GM21717 (cell line): ENCODE data around the gene SENP7.
"Not testable (repeated sequence)": the region's sequence is repeated elsewhere in the genome, so short reads cannot be mapped to it uniquely, and the experiment has no call there.

Experiments used
- ATAC-seq: cut with Tn5 transposase; IDR thresholded peaks from one replicate; pipeline ENCODE4 v1.9.1; 2021; ENCODE audit warnings: mild to moderate bottlenecking, moderate library complexity; ENCODE audit not compliant: unreplicated experiment

Gene SENP7

DNA sequence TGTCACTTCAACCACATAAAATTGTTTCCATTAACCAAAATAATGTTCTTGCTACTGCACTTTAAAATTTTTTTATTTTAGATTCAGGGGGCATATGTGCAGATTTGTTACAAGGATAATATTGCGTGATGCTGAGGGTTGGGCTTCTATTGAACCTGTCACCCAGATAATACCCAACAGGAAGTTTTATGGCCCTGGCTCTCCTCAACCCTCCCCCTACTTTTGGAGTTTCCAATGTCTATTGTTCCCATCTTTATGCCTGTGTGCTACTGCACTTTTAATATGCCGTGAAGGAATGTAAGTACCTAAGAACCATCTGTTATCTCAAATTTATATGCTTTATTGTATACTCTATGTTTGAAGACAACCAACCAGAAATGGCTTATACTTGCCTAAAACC, 150.6 kb downstream of the SENP7 start:
- no peak for ATAC-seq

GRCh38 chr3:101351829-101352228, 161.2 kb downstream of the SENP7 start:
- ATAC-seq, result no peak

DNA sequence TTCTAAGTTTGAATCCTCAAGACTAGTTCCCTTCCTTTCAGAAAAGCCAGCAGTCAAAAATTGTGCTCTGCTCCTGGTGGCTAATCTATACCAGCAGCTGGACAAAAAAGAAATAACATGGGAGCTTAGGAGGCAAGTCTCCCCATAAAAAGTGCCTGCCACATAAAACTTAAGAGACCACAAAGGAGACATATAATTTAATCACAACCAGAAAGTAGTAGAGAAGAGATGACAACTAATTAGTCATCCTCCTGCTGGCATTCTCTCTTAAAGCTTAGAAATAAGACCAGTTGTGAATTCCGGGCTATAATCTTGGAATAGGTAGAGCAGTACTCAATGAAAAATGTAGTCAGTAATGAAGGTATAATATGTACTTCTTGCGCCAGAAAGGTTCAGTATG, 172.4 kb downstream of the SENP7 start:
- ATAC-seq, result no peak

- ATAC-seq, result no peak
Observed at GRCh38 chr3:101333883-101334282, 179.1 kb downstream of the SENP7 start.

DNA sequence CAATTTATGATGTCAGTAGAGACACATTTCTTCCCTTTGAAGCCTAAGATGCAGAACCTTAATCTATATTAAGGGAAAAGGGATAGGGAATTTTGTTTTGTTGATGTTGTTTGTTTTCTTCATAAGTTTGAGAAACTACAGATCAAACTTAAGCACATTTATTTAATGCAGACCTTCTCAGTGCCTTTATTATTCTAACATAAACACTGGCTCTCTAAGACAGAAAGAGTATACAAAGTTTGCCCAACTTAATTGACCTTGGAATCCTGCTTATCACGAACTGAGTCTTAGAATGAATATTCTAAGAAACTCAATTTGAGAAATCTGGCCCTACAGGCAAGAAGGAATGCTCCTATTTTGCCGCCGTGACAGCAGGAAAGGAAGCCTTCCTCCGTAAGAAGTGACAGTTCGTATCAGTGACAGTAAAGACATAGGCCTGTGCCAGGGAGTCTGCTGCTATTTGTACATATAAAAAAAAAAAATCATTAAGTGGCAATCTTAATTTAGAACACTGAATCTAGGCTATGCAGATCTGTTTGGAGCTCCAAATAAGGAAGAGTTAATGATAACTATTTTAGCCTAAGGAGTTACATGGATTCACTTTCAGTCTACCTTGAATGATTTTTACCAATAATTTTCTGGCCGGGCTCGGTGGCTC, 183.9 kb downstream of the SENP7 start:
- ATAC-seq, result no peak

DNA sequence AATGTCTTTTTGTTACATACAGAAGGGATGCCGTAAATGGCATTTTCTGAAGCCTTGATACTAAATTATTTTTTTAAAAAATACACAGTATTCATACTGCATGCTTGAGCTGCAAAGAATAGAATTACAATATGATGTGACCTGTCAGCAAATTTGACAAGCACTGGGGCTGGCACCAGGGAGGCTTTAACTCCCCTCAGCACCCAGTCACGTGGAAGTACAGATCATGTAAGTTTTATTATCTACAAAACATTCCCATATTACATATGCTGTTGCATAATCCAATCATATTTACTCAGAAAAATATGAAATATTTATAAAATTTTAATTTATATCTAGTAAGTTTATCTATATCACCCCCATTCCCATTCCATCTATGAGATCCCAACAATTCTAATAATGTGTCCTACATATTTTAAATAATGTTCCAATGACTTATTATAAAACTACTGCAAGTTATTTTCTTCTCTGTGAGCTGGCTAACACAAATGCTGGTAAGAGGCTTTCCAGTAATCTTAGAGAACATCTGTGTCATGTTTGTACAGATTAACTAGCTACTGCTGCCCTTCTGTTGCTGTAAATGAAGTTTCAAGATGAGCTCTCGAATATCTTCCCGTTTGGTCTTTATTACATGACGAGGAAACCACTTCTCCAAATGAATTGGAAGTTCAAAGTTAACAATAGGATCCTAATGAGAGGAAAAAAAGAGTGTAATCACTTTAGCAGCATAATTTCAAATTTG, 187.4 kb downstream of the SENP7 start:
- no peak for ATAC-seq

DNA sequence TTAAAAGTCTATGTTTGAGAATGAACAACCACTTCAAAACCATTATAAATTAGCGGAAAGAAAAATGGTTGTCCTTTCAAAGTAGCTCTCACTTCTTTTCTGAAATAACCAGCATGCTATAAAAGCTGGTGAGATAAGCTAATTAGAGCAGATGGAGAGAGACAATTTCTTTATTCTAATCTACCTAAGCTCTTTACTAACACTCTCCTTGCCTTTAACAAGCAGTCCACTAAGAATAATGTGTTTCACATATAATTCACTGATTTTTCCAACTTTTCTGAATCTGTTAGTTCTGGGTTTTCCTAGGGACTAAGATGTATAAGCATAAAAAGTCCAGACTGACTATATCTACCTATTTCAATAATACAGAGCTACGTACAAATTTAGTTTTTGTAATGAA, 192.5 kb downstream of the SENP7 start, which contains the start of gene IMPG2:
Gene IMPG2 (minus strand): TSS at position 101 of the 400 bp plus-strand sequence. CDS start 203 bp downstream, outside the sequence.
- no peak for ATAC-seq

DNA sequence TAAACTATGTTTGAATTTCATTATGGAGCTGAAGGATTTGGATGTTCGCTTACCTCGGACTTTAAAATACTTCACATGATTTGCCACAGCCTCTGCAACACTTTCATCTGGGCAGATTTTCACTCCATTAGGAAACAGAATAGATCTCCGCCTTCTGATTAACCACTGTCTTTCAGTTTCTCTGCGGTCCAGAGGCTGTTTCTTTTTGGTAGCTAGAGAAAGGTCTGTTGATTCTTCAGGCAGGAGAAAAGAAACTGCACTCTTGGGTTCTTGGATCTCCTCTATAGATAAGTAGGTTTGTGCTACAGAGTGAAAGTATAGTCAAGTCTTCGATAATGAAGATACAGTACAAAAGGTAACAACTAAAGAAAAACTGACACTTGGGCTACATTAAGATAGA, 193.5 kb downstream of the SENP7 start:
- ATAC-seq, result no peak

- no peak for ATAC-seq
Observed at GRCh38 chr3:101312545-101312944, 200.5 kb downstream of the SENP7 start.

GRCh38 chr3:101311676-101312075, 201.3 kb downstream of the SENP7 start:
- no peak for ATAC-seq

GRCh38 chr3:101310978-101311375, 202.0 kb downstream of the SENP7 start:
- no peak for ATAC-seq

- not testable (repeated sequence) for ATAC-seq
Observed at GRCh38 chr3:101308147-101308772, 204.8 kb downstream of the SENP7 start.

DNA sequence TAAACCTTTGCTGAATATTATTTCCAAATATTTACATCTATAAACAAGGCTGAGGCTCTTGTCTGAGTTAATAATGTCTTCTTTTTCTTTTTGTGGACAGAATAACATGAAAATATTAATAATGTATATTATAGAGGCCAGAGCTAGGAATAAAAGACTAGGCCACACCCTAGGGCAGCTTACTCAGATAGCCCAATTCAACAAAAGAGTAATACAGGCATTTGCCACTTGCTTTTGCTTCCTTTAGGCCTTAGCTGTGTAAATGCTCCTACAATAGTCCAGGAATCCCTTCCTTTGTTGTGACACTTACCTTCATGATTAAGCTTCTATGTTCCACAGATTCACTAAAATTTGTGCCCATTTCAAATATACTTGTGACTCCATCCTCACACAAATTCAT, 209.2 kb downstream of the SENP7 start:
- no peak for ATAC-seq

DNA sequence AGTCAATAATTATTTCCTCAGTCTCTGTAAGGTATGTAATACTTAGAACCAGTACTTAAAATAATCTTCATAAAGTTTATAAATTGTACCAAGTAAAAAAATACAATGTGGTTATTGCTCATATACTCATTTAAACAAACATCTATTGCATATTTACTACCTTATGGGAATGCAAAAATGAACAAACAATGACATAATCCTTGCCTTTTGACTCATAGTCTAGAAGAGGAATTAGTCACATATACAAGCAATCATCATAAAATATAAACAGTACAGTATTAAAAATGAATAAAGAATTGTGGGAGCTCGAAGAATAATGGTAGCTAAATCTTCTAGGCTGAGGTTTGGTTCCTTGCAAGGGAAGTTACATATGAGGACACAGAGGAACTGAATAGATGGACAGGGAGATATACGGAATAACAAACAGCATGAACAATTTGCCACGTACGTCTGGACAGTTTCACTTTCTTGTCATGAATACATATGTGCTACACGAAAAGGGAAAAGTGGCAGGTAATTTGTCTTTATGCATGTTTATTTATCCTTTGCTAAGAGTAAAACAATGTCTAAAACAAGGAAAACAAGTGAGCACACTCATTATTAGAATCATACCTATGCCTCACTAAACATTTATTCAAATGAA, 209.8 kb downstream of the SENP7 start:
- ATAC-seq, result no peak

DNA sequence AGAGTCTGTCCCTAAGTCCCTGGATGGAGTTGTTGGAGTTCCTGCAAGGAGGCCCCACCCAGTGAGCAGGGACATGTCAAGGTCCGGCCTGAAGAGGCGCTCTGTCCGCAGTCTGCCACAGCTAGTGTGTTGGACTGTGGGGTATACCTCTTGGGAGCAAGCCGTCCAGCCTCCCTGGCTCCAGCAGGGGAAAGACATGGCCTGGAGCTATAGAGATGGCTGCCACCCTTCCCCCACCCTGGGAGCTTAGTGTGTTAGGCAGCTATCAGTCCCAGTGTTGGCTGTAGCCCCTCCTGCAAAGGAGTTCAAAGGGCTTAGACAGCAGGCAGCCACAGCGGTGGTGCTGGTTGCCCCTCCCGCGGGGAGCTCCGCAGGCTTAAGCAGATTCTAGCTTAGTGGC, 212.9 kb downstream of the SENP7 start:
- ATAC-seq, result no peak

DNA sequence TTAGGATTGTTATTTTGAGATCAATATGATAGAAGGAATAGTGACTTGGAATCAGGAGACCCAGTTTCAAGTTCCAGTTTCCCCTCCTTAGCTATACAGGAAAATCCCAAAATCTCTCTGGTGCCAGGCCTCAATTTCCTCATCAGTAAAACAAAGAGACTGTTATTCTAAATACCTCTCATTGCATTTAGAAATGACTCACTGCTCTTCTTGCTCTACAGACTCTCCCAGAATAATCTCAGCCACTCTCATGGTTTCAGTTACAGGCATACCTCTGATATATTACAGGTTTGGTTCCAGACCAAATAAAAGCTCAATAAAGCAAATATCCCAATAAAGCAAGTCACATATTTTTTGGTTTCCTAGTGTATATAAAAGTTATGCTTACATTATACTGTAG, 221.0 kb downstream of the SENP7 start:
- no peak for ATAC-seq

- no peak for ATAC-seq
Observed at GRCh38 chr3:101288294-101288693, 224.7 kb downstream of the SENP7 start.

- ATAC-seq, result no peak
Observed at GRCh38 chr3:101284757-101285156, 228.3 kb downstream of the SENP7 start.

DNA sequence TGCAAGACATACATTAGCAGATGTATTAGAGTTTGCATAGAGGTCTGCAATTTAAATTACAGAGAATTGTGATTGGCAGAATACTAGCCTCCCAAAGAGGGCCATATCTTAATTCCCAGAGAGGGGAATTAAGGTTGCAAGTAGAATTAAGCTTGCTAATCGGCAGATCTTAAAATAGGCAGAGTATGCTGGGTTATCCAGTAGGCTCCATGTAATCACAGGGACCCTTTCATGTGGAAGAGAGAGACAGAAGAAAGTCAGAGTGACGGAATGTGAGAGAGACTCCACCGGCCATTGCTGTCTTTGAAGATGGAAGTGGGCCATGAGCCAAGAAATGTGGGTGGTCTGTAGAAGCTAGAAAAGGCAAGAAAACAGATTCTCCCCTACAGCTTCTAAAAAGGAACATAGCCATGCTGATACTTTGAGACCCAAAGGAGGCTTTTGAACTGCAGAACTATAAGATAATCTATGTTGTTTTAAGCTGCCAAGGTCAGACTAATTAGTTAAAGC, 231.4 kb downstream of the SENP7 start:
- ATAC-seq, result no peak

DNA sequence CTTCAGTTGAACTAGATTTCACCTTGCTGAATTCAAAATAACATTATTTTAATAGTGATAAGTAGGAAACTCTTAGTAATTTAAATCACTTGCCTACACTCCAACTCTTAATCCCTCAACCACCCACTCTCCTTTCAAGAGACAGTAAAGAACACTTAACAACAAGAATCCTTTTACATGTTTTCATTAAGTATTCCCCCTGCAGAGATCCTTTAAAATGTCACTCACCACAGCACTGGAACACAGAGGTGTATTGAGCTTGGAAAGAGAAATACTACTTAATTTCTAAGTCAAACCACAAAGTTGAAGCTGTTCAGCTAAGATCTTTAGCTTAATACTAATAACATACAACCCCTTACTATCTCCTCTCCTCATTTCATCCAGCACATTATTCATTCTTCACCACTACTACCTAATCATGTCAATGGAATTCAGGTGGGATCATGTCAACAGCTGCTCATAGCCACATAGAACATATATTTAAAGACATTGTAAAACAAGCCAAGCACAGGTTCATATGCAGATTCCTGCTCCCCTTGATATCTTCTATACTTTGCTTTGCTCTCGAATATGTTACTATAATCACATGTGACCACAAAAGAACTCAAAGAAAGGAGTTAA, 233.1 kb downstream of the SENP7 start:
- ATAC-seq, result no peak

- no peak for ATAC-seq
Observed at GRCh38 chr3:101279162-101279561, 233.8 kb downstream of the SENP7 start.
